ENCODE results near the gene DUSP7.

DUSP7 gene

GRCh38 chr3:52067046-52067445 lies 10.7 kb upstream of the DUSP7 start:
- Histone ChIP-seq H3K27ac (ENCODE audit: low read depth, low read length) (no peak overlapping the region), H2AFZ (ENCODE audit: low read length, unreplicated experiment) (no peak overlapping the region), H3K4me1 (ENCODE audit: control insufficient read depth, insufficient read depth, low read length, unreplicated experiment) (peaks cover 11% of the 10 kb centered on the region), H3K36me3 (ENCODE audit: insufficient read depth, low read length) (no peaks in the 10 kb centered on the region), H3K27me3 (ENCODE audit: insufficient read depth, low read length) (no peaks in the 10 kb centered on the region), H3K4me3 (ENCODE audit: low read depth, low read length) (no peak overlapping the region), H3K79me2 (ENCODE audit: control insufficient read depth, insufficient read depth, low read length, unreplicated experiment) (no peaks in the 10 kb centered on the region)

DNA sequence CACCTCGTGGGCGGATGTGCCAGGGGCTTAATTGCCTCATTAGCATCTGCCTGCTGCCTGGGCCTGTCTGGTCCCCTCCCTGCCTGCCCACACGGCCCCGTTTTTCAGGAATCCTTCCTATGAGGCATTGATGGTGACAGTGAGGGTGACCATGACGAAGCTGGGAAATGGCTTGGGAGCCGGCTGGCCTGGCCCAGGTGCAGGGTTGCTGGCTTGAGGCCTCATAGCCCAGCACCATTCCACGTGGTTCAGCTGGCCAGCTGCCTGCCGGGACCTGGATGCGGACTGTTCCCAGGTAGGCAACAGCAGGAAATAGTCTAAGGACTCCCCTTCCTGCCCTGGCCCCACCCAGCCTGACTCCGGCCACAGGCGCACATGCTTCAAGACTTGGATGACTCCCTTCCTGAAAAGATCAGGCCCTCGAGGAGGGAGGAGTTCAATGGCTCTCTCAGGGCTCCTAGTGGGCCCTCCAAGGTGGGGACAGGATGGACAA lies 8.9 kb upstream of the DUSP7 start:
- Histone ChIP-seq H3K79me2 (ENCODE audit: control insufficient read depth, insufficient read depth, low read length, unreplicated experiment) (no peaks in the 10 kb centered on the region), H3K27me3 (ENCODE audit: insufficient read depth, low read length) (no peaks in the 10 kb centered on the region), H3K4me3 (ENCODE audit: low read depth, low read length) (no peak overlapping the region), H3K27ac (ENCODE audit: low read depth, low read length) (no peak overlapping the region), H3K36me3 (ENCODE audit: insufficient read depth, low read length) (no peaks in the 10 kb centered on the region), H2AFZ (ENCODE audit: low read length, unreplicated experiment) (no peak overlapping the region), H3K4me1 (ENCODE audit: control insufficient read depth, insufficient read depth, low read length, unreplicated experiment) (peaks cover 11% of the 10 kb centered on the region)

GRCh38 chr3:52064561-52064960 lies 8.2 kb upstream of the DUSP7 start:
- Histone ChIP-seq H3K27me3 (ENCODE audit: insufficient read depth, low read length) (no peaks in the 10 kb centered on the region), H3K4me1 (ENCODE audit: control insufficient read depth, insufficient read depth, low read length, unreplicated experiment) (peaks cover 11% of the 10 kb centered on the region), H3K79me2 (ENCODE audit: control insufficient read depth, insufficient read depth, low read length, unreplicated experiment) (no peaks in the 10 kb centered on the region), H2AFZ (ENCODE audit: low read length, unreplicated experiment) (no peak overlapping the region), H3K36me3 (ENCODE audit: insufficient read depth, low read length) (no peaks in the 10 kb centered on the region), H3K4me3 (ENCODE audit: low read depth, low read length) (no peak overlapping the region), H3K27ac (ENCODE audit: low read depth, low read length) (no peak overlapping the region)

DNA sequence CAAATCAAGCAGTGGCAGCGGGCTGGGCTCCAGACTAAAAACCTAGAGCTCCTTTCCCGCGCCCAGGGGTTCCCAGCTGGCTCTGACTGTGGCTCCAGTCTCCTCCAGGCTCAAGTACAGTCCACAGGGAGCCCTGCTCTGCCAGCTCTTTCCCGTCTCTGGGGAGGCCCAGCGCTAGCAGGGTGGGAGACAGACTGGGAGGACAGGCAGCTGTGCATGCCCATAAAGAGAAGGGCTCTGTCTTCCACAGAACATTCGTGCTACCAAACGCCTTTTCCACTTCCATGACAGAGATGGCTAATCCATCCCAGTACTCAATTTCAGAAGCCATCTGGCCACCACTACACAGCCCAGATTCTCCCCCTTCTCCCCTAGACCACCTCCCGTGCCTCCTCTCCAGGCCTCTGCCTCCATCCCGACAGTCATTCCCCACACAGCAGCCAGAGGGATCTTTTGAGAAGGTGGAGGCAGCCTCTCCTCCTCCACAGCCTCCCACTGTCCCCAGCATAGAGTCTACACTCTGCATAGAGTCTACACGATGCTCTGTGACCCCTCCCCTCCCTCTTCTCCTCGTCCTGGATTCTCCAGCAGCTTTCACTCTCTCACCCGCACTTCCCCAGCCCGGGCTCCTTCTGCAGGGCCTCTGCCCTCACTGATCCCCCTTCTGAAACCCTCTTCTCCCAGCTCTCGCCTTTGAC lies 6.8 kb upstream of the DUSP7 start:
- H3K27ac ChIP-seq (ENCODE audit: low read depth, low read length) = peak overlapping the region; percentile 22; the same call in 1 of the 2 replicates
- peaks cover 11% of the 10 kb centered on the region for H3K4me1 ChIP-seq (ENCODE audit: control insufficient read depth, insufficient read depth, low read length, unreplicated experiment)
- no peak overlapping the region for H3K4me3 ChIP-seq (ENCODE audit: low read depth, low read length)
- H3K36me3 ChIP-seq (ENCODE audit: insufficient read depth, low read length) = no peaks in the 10 kb centered on the region
- H3K27me3 ChIP-seq (ENCODE audit: insufficient read depth, low read length) = no peaks in the 10 kb centered on the region
- H2AFZ ChIP-seq (ENCODE audit: low read length, unreplicated experiment) = no peak overlapping the region
- no peaks in the 10 kb centered on the region for H3K79me2 ChIP-seq (ENCODE audit: control insufficient read depth, insufficient read depth, low read length, unreplicated experiment)

- peaks cover 17% of the 10 kb centered on the region for H3K4me1 ChIP-seq (ENCODE audit: control insufficient read depth, insufficient read depth, low read length, unreplicated experiment)
- no peak overlapping the region for H2AFZ ChIP-seq (ENCODE audit: low read length, unreplicated experiment)
- H3K36me3 ChIP-seq (ENCODE audit: insufficient read depth, low read length) = no peaks in the 10 kb centered on the region
- no peak overlapping the region for H3K4me3 ChIP-seq (ENCODE audit: low read depth, low read length)
- H3K27me3 ChIP-seq (ENCODE audit: insufficient read depth, low read length) = no peaks in the 10 kb centered on the region
- peak overlapping the region; percentile 22; the same call in 1 of the 2 replicates for H3K27ac ChIP-seq (ENCODE audit: low read depth, low read length)
- no peaks in the 10 kb centered on the region for H3K79me2 ChIP-seq (ENCODE audit: control insufficient read depth, insufficient read depth, low read length, unreplicated experiment)
Measured at GRCh38 chr3:52062505-52062904, 6.1 kb upstream of the DUSP7 start.

GRCh38 chr3:52061121-52061910 lies 4.9 kb upstream of the DUSP7 start:
- H2AFZ ChIP-seq (ENCODE audit: low read length, unreplicated experiment) = no peak overlapping the region
- H3K4me1 ChIP-seq (ENCODE audit: control insufficient read depth, insufficient read depth, low read length, unreplicated experiment) = peaks cover 18% of the 10 kb centered on the region
- no peaks in the 10 kb centered on the region for H3K79me2 ChIP-seq (ENCODE audit: control insufficient read depth, insufficient read depth, low read length, unreplicated experiment)
- H3K27me3 ChIP-seq (ENCODE audit: insufficient read depth, low read length) = no peaks in the 10 kb centered on the region
- H3K36me3 ChIP-seq (ENCODE audit: insufficient read depth, low read length) = no peaks in the 10 kb centered on the region
- H3K4me3 ChIP-seq (ENCODE audit: low read depth, low read length) = no peak overlapping the region
- H3K27ac ChIP-seq (ENCODE audit: low read depth, low read length) = no peak overlapping the region

DNA sequence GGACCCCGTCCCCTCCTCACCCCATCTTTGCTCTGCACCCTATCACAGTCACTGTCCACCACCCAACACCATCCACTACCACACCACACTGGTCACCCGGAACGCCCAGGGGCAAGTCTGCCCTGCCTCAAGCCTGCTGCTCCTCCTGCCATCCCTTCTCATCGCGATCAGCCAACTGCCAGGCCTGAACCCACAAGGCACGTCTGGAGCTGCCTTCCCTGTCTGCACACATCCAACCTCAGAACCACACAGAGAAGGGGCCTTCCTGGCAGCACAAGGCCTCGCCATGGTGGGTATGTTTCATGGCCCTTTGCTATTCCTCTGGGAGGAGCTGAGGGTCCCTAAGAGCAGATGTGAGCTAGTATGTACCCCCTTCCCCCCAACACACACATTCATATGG lies 3.4 kb upstream of the DUSP7 start:
- Histone ChIP-seq H3K4me3 (ENCODE audit: low read depth, low read length) (no peak overlapping the region), H3K4me1 (ENCODE audit: control insufficient read depth, insufficient read depth, low read length, unreplicated experiment) (peaks cover 18% of the 10 kb centered on the region), H3K79me2 (ENCODE audit: control insufficient read depth, insufficient read depth, low read length, unreplicated experiment) (peaks cover 14% of the 10 kb centered on the region), H3K36me3 (ENCODE audit: insufficient read depth, low read length) (no peaks in the 10 kb centered on the region), H3K27me3 (ENCODE audit: insufficient read depth, low read length) (no peaks in the 10 kb centered on the region), H2AFZ (ENCODE audit: low read length, unreplicated experiment) (no peak overlapping the region), H3K27ac (ENCODE audit: low read depth, low read length) (no peak overlapping the region)

DNA sequence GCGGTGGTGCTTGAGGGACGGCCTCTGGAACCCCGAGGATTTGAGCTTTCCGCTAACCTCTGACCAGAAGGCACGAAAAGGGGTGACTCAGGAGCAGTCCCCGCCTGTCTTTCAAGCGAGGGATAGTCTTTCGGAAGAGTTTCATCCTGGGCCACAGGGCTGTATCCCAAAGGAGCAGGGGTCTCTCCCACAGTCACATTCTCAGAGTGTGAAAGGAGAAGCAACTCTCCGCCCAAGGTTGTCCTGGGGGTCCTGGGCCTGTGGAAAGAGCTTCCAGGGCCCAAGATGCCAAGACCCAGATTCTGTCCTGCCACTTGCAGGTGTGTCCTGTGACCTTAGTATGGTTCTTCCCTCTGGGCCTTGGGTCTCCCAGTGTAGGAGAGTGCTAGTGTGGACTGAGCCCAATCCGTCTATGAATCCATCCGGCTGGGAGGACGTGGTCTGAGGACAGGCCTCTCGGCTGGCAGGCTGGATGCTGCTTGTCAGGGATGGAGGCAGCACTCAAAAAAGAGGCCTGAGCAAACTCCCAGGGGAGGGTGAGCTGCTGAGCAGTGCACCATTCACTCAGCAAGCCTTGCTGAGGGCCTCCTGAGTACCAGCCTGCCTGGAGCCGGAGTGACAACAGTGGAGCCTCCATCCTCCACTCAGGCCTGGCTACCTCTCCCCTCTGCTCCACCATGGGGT lies 1.6 kb upstream of the DUSP7 start:
- H3K36me3 ChIP-seq (ENCODE audit: insufficient read depth, low read length) = no peaks in the 10 kb centered on the region
- peaks cover 33% of the 10 kb centered on the region for H3K4me1 ChIP-seq (ENCODE audit: control insufficient read depth, insufficient read depth, low read length, unreplicated experiment)
- H2AFZ ChIP-seq (ENCODE audit: low read length, unreplicated experiment) = peak overlapping the region; percentile 95
- H3K4me3 ChIP-seq (ENCODE audit: low read depth, low read length) = peak overlapping the region; percentile 78
- H3K27me3 ChIP-seq (ENCODE audit: insufficient read depth, low read length) = no peaks in the 10 kb centered on the region
- H3K79me2 ChIP-seq (ENCODE audit: control insufficient read depth, insufficient read depth, low read length, unreplicated experiment) = peaks cover 24% of the 10 kb centered on the region
- no peak overlapping the region for H3K27ac ChIP-seq (ENCODE audit: low read depth, low read length)

DNA sequence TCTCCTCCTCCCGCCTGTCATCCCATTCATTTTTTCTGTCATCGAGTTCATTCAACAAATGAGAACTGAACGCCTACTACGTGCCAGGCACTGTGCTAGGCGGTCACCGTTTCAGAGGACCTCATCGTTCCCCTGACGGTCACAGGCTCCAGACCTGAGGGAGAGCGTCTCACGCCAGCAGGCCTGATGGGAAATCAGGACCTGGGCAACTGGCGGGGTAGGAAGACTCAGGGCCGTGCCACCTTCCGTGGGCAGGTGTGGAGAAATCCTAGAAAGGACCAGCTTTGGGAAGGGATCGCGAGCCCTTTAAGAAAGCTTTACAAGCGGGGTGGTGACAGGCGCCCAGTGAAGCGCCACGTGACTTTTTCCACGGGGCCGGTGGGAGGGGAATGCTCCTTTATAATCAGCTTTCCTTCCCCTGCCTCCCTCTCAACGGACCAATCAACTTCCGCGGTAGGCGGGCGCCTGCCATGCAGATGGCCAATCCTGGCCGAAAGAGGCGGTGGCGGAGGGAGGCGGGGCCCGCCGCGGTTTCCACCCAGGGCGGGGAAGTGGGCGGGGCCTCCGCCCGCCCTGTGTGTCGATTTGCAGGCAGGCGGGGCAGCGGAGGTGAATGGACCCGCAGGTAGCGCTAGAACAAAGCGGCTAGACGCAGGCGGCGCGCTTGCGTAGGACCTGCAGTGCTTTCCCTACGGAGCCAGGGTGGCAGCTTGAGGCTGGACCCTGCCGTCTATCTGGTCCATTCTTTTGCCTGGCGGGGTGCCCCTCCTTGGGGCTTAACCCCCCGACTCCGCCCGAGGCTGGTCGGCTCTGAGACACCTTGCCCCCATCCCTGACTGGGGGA lies 819 bp upstream of the DUSP7 start:
- Histone ChIP-seq H3K27ac (ENCODE audit: low read depth, low read length) (peak overlapping the region; percentile 23; the same call in 1 of the 2 replicates), H3K36me3 (ENCODE audit: insufficient read depth, low read length) (no peaks in the 10 kb centered on the region), H3K4me1 (ENCODE audit: control insufficient read depth, insufficient read depth, low read length, unreplicated experiment) (peaks cover 32% of the 10 kb centered on the region), H3K79me2 (ENCODE audit: control insufficient read depth, insufficient read depth, low read length, unreplicated experiment) (peaks cover 29% of the 10 kb centered on the region), H3K4me3 (ENCODE audit: low read depth, low read length) (peak overlapping the region; percentile 78), H3K27me3 (ENCODE audit: insufficient read depth, low read length) (no peaks in the 10 kb centered on the region), H2AFZ (ENCODE audit: low read length, unreplicated experiment) (peak overlapping the region; percentile 95)

Data from ACC112 (cell line).